Activated CD4-positive, CD25-positive, alpha-beta regulatory T cell treated with anti-CD3 and anti-CD28 coated beads, Interleukin-2, amount 50 U/mL, for 72 hours (primary cell): Measurements from ENCODE around the gene PLA2G2F.
"Not testable (repeated sequence)": the region's sequence is repeated elsewhere in the genome, so short reads cannot be mapped to it uniquely, and the experiment has no call there.

Experiments used
- DNase-seq: peaks from one replicate; pipeline ENCODE4 v3.0.0; 2021

Gene PLA2G2F

GRCh38 chr1:20115479-20115878 is 23.6 kb upstream of the PLA2G2F start:
- peak; percentile 5 for DNase-seq

- peak; percentile 13 for DNase-seq
These were observed 23.2 kb upstream of the PLA2G2F start for GRCh38 chr1:20115916-20116315.

GRCh38 chr1:20117236-20117635 is 21.9 kb upstream of the PLA2G2F start:
- no peak for DNase-seq

- no peak for DNase-seq
These were observed 19.8 kb upstream of the PLA2G2F start, which contains the start of gene PLA2G2D for GRCh38 chr1:20119347-20119746. Gene PLA2G2D, minus strand, starts transcription at chr1:20119536. Its CDS starts 38 bp downstream, at chr1:20119498.

GRCh38 chr1:20120796-20121195 is 18.3 kb upstream of the PLA2G2F start:
- DNase-seq = no peak

- DNase-seq = no peak
These were observed 15.2 kb upstream of the PLA2G2F start for GRCh38 chr1:20123722-20124455.

GRCh38 chr1:20124456-20125057 is 14.6 kb upstream of the PLA2G2F start:
- DNase-seq = no peak

- no peak for DNase-seq
These were observed 14.0 kb upstream of the PLA2G2F start for GRCh38 chr1:20125100-20125499.

- no peak for DNase-seq
These were observed 12.9 kb upstream of the PLA2G2F start for GRCh38 chr1:20126041-20126805.

- DNase-seq = no peak
These were observed 12.2 kb upstream of the PLA2G2F start for GRCh38 chr1:20126806-20127440.

GRCh38 chr1:20130518-20130917 is 8.6 kb upstream of the PLA2G2F start:
- not testable (repeated sequence) for DNase-seq

GRCh38 chr1:20134995-20135394 is 4.1 kb upstream of the PLA2G2F start:
- DNase-seq = no peak

- no peak for DNase-seq
These were observed 2.9 kb upstream of the PLA2G2F start for GRCh38 chr1:20136249-20136648.

- DNase-seq = no peak
These were observed 2.1 kb upstream of the PLA2G2F start for GRCh38 chr1:20137055-20137454.

- no peak for DNase-seq
These were observed 1.5 kb upstream of the PLA2G2F start for GRCh38 chr1:20137604-20138003.

- no peak for DNase-seq
These were observed 777 bp upstream of the PLA2G2F start for GRCh38 chr1:20138346-20138745.

- no peak for DNase-seq
These were observed 871 bp downstream of the PLA2G2F start for GRCh38 chr1:20139776-20140612.

- no peak for DNase-seq
These were observed 1.9 kb downstream of the PLA2G2F start for GRCh38 chr1:20141001-20141400.

- no peak for DNase-seq
These were observed 2.3 kb downstream of the PLA2G2F start for GRCh38 chr1:20141466-20141865.

GRCh38 chr1:20142001-20142710 is 3.0 kb downstream of the PLA2G2F start:
- no peak for DNase-seq

- no peak for DNase-seq
These were observed 4.2 kb downstream of the PLA2G2F start for GRCh38 chr1:20143318-20143717.
